SIG-M5 (cell line): ENCODE measurements around the gene DDX6.

ENCODE experiments used
- DNase-seq: peaks from one replicate; lab custom pipeline; 2025; lab: John Stamatoyannopoulos, UW

Gene DDX6

DNA sequence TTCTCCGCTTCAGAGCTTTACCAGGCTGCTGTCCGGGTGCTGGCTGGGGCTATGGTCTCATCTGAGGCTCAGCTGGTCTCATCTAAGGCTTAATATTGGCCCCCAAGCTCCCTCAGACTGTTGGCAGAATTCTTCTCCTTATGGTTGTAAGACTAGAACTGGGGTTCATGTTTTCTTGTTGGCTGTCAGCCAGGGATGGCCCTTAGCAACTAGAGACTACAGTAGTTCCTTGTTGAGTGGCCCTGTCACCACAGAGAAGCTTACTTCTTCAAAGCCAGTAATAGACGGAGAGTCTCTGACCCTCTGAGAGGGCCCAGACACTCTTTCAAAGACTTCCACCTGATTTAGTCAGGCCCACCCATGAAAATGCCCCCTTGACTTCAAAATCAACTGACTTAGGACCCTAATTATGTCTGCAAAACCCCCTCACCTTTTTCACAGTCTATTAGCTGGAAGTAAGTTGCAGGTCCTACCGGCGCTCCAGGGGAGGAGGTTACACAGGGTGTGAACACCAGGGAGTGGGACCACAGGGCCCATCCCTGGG, 87.3 kb downstream of the DDX6 start:
- no peak for DNase-seq

GRCh38 chr11:118699506-118700220, 91.3 kb downstream of the DDX6 start:
- no peak for DNase-seq
